HFFc6 (cell line): ENCODE results near the gene EML2. TPM values are rescaled to one million over a fixed set of nuclear protein-coding genes. Genes with fewer than 3 reads are reported as not detected.

Experiments used
- DNase-seq: peaks from one replicate; pipeline ENCODE4 v3.0.0-alpha.2; 2018
- H3K27ac Mint-ChIP-seq: 2 replicates; pipeline ENCODE4 v1.8.0; 2020; ENCODE audit warnings: mild to moderate bottlenecking, mixed read lengths
- H3K27me3 Mint-ChIP-seq: 2 replicates; pipeline ENCODE4 v1.8.0; 2021; ENCODE audit warnings: mild to moderate bottlenecking, moderate library complexity, mixed read lengths; ENCODE audit not compliant: insufficient read depth
- H3K36me3 Mint-ChIP-seq: 2 replicates; pipeline ENCODE4 v1.8.0; 2021; ENCODE audit warnings: low read depth, mixed read lengths
- H3K4me1 Mint-ChIP-seq: 2 replicates; pipeline ENCODE4 v1.8.0; 2020; ENCODE audit warnings: low read depth, mixed read lengths
- H3K4me3 Mint-ChIP-seq: 2 replicates; pipeline ENCODE4 v1.8.0; 2020; ENCODE audit warnings: mild to moderate bottlenecking, moderate library complexity, mixed read lengths
- H3K9me3 Mint-ChIP-seq: 2 replicates; pipeline ENCODE4 v1.8.0; 2020; ENCODE audit warnings: mild to moderate bottlenecking, mixed read lengths
- total RNA-seq, 6 experiments: library from RNA; stranded (reverse); fragmentation: NEBNext Ultra II Directional; extraction: Animal tissue kit (Norgen Biotek cat#: 25700); gene quantifications; 2 replicates in 1 of 6; 3 replicates in 5 of 6; pipeline ENCODE4 v1.2.3, GENCODE V29; 2021
- TF ChIP-seq, protein P1 (sequence below): fragments of 200-600 bp; sonication (generic); IDR thresholded peaks from 2 replicates; pipeline ENCODE4 v1.5.0; 2021; ENCODE audit warnings: antibody characterized with exemption, mild to moderate bottlenecking

The EML2 gene
- total RNA-seq, 6 experiments from 2014 or later = 57.8 to 71.2 (median 64.7) TPM

DNA sequence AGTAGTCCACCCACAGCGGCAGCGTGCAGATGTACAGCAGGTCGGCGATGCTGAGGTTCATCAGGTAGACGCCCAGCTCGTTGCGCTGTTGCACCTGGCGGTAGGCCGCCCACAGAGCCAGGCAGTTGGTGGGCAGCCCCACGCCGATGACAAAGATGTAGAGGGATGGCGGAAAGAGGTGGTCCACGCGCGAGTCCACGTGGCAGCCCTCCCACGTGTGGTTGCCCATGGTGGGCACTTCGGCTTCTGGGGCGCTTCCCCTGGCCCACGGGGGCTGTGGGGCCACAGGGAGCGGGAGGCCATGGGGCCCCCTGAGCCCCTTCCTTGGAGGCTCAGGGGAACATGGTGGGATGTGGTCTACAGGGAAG lies 47.6 kb downstream of the EML2 start:
- peaks cover 22% of the 10 kb centered on the region for H3K4me1 Mint-ChIP-seq
- no peak overlapping the region for H3K27ac Mint-ChIP-seq
- DNase-seq = no peak
- no peaks in the 10 kb centered on the region; the same call in none of the 2 replicates for H3K27me3 Mint-ChIP-seq
- no peak overlapping the region for H3K4me3 Mint-ChIP-seq
- peaks cover 7% of the 10 kb centered on the region for H3K36me3 Mint-ChIP-seq
- H3K9me3 Mint-ChIP-seq = no peaks in the 10 kb centered on the region
- TF ChIP-seq, protein P1, sequence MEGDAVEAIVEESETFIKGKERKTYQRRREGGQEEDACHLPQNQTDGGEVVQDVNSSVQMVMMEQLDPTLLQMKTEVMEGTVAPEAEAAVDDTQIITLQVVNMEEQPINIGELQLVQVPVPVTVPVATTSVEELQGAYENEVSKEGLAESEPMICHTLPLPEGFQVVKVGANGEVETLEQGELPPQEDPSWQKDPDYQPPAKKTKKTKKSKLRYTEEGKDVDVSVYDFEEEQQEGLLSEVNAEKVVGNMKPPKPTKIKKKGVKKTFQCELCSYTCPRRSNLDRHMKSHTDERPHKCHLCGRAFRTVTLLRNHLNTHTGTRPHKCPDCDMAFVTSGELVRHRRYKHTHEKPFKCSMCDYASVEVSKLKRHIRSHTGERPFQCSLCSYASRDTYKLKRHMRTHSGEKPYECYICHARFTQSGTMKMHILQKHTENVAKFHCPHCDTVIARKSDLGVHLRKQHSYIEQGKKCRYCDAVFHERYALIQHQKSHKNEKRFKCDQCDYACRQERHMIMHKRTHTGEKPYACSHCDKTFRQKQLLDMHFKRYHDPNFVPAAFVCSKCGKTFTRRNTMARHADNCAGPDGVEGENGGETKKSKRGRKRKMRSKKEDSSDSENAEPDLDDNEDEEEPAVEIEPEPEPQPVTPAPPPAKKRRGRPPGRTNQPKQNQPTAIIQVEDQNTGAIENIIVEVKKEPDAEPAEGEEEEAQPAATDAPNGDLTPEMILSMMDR = no peak

DNA sequence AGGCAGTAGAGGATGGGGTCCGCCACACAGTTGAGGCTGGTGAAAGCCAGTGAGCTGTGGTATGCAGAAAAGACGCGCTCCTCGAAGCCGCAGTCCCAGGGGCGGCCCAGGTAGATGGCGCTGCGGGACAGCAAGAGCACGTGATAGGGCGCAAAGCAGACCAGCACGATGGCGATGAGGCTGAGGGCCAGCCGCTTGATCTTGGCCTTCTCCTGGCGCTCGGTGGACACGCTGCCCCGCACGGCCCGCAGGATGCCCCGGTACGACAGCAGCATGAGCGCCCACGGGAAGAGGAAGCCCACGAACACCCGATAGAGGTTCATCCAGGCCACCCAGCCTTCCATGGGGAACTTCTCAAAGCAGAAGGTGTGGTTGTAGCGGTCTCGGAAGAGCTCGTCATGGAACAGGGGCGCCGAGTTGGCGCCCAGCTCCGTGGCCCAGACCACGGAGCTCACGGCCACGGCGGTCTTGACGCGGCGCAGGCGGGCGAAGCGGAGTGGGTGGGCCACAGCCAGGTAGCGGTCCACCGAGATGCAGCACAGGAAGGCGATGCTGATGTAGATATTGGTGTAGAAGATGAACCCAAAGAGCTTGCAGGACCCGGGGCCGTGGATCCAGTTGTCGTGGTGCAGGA lies 48.1 kb downstream of the EML2 start:
- H3K36me3 Mint-ChIP-seq = peaks cover 7% of the 10 kb centered on the region

GRCh38 chr19:45590300-45591003 lies 48.7 kb downstream of the EML2 start:
- no peaks in the 10 kb centered on the region for H3K9me3 Mint-ChIP-seq
- no peak overlapping the region for H3K27ac Mint-ChIP-seq

More for the DNA sequence above, 48.1 kb downstream of the EML2 start:
- TF ChIP-seq, protein P1 = peak; percentile 57
- Mint-ChIP-seq H3K9me3 (no peaks in the 10 kb centered on the region), H3K4me3 (no peak overlapping the region), H3K27ac (no peak overlapping the region), H3K27me3 (no peaks in the 10 kb centered on the region; the same call in none of the 2 replicates), H3K4me1 (peaks cover 17% of the 10 kb centered on the region)
- no peak for DNase-seq

GRCh38 chr19:45589768-45590167 lies 49.4 kb downstream of the EML2 start:
- H3K9me3 Mint-ChIP-seq = no peaks in the 10 kb centered on the region
- no peak overlapping the region for H3K4me3 Mint-ChIP-seq
- TF ChIP-seq, protein P1 = no peak
- peaks cover 7% of the 10 kb centered on the region for H3K36me3 Mint-ChIP-seq
- H3K27me3 Mint-ChIP-seq = no peaks in the 10 kb centered on the region; the same call in none of the 2 replicates
- no peak for DNase-seq
- peaks cover 18% of the 10 kb centered on the region for H3K4me1 Mint-ChIP-seq
- no peak overlapping the region for H3K27ac Mint-ChIP-seq

More at GRCh38 chr19:45590300-45591003, 48.7 kb downstream of the EML2 start:
- no peak overlapping the region for H3K4me3 Mint-ChIP-seq
- DNase-seq = no peak
- TF ChIP-seq, protein P1 = no peak
- H3K36me3 Mint-ChIP-seq = peaks cover 7% of the 10 kb centered on the region
- H3K27me3 Mint-ChIP-seq = no peaks in the 10 kb centered on the region; the same call in none of the 2 replicates
- H3K4me1 Mint-ChIP-seq = peaks cover 12% of the 10 kb centered on the region

- Mint-ChIP-seq H3K4me1 (peaks cover 26% of the 10 kb centered on the region), H3K4me3 (no peak overlapping the region), H3K36me3 (peaks cover 9% of the 10 kb centered on the region), H3K9me3 (no peaks in the 10 kb centered on the region), H3K27ac (0 out of 2 replicates have a peak overlapping the region, but pooled peaks have one; percentile 26), H3K27me3 (no peaks in the 10 kb centered on the region; the same call in 1 of the 2 replicates)
- TF ChIP-seq, protein P1 = no peak
- DNase-seq = no peak
Measured at GRCh38 chr19:45587873-45588272, 51.3 kb downstream of the EML2 start.
